Measurements from ENCODE around the gene R3HDM2.

The R3HDM2 gene

DNA sequence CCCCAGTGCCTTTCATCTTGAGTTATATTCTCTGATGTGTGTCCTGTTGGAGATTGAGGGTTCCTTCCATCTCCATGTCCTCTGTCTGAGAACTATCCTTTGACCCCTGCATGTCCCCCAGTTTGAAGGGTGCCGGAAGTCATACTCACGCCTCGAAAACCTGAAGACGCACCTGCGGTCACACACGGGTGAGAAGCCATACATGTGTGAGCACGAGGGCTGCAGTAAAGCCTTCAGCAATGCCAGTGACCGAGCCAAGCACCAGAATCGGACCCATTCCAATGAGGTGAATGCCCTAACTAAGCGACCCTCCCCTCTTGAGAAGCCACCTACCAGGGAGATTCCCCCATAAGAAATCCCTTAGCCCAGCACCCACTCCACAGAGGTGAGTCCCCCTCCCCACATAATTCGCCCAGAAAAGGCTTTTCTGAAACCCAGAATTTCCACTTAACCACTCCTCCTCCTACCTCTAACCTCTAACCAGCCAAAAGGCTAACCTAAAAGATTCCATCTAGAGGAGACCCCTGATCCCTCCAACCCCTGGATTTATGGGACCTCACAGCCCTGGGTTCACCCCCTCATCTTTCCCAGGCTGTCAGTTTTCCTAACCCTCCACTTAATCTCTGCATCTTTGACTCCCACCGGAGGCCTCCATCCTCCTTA lies 36.5 kb upstream of the R3HDM2 start:
- no peak for DNase-seq (ENCODE audit: low read depth)

DNA sequence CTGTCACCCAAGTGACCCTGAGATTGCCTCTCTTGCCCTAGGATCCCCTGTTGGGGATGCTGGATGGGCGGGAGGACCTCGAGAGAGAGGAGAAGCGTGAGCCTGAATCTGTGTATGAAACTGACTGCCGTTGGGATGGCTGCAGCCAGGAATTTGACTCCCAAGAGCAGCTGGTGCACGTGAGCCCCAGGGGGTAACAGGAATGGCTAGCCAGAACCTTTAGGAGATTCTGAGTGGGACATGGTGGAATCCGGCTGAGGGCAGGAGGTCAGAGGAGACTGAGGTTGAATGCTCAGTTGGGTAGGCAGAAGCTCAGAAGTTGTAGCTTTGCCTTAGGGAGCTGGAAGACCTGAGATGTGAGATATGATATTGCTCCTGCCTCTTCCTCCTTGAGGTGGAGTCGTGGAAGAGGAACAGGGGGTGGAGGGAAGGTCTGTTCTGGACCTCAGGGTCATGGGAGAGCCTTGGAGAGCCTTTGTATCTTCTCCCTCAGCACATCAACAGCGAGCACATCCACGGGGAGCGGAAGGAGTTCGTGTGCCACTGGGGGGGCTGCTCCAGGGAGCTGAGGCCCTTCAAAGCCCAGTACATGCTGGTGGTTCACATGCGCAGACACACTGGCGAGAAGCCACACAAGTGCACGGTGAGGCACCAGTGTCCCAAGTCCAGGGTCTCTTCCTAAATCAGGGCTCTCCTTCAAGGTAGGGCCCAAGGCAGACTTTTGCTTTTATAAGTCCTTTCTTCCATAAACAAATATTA lies 35.1 kb upstream of the R3HDM2 start:
- DNase-seq (ENCODE audit: low read depth), result no peak

DNA sequence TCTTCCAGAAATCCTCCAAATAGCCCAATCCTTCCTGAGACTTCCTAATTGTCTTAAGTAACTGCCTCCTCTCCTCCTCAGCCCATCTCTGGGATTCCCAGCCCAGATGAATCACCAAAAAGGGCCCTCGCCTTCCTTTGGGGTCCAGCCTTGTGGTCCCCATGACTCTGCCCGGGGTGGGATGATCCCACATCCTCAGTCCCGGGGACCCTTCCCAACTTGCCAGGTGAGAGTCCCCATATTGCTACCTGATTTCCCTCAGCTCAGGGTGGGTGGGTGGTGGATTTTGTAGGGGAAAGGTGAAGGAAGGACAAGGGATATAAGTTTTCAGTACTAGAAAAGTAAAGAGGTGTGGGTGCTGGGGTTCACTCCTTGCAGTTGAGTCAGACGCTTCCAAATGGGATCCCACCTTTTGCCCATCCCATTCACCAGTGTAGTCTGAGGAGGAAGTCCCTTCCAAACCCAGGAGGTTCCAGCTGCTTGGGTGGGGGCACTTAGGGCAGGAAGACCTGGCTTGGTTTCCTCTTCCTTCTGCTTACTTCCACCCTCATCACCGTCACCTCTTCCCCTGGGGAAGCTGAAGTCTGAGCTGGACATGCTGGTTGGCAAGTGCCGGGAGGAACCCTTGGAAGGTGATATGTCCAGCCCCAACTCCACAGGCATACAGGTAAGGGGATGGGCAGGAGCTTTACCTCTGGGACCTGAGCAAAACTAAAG lies 34.3 kb upstream of the R3HDM2 start:
- no peak for DNase-seq (ENCODE audit: low read depth)

DNA sequence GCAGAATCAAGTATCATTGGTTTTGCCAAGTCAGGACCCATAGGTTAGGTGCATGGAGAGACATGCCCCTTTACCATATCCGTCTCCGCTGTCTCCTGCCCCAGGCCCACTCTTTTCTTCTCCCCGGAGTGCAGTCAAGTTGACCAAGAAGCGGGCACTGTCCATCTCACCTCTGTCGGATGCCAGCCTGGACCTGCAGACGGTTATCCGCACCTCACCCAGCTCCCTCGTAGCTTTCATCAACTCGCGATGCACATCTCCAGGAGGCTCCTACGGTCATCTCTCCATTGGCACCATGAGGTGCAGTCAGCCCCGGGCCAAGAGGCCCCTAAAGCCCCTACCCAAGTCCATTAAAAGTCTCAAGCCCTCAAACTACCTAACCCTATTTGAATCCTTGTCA lies 33.7 kb upstream of the R3HDM2 start:
- no peak for DNase-seq (ENCODE audit: low read depth)

DNA sequence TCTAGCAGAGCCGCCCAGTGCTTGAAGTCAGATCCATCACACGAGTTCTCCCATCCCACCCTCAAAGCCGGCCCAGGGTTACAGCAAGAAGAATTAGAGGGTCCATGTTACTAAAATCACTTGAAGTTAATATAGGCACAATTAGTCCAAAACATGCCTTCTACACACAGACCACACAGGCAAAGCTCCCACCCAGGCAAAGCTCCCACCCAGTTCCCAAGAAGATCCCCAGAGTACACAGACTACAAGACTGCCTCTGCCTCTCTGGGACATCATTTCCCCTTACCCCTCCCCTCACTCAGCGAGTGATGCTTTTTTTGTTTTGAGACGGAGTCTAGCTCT lies 32.0 kb upstream of the R3HDM2 start:
- DNase-seq (ENCODE audit: low read depth), result no peak

DNA sequence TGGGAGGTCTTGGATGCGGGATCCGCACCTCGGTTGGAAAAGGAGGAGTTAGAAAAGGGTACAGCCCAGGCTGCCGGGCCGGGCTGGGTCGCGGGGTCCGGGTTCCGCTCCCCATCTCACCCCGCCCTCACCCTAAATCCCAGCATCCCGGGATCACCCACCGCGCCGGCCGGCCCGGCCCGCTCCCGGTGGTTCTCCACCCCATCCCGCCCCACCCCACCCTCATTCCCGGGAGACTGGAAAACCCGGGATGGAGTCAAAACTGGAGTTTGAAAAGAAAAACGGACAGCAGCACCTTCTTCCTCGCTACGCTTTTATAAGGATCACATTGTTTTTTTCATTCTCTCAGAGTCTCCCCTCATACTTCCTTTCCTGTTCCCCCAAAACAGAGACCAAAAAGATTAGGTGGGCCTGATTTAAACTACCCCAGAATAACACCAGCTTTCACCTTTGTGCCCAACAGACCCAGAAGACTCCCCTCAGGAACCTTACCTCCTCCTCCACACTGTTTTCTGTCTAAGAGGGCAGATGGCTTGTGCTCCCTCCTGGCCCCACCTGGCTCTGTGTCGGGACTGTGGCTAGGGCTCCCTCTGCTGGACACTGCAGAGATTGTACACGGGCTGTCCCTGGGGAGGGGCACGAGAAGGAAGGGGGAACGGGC lies 31.5 kb upstream of the R3HDM2 start:
- DNase-seq (ENCODE audit: low read depth), result peak; percentile 60

DNA sequence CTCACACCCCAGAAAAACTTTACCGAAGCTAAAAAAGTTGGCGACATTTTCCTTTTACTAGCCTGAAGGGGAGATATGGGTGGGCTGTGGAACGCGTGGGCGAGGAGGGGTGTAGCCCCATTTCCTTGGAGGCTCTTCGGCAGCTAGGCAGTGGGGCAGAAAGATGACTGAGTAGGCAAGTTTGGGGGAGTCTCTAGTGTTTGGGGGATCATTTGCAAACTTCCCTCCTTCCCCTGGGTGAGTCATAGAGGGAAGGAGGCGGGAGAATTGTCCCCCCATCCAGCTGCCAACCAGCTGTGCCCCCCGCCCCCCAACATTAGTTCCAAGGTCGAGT lies 31.0 kb upstream of the R3HDM2 start:
- DNase-seq (ENCODE audit: low read depth), result no peak

DNA sequence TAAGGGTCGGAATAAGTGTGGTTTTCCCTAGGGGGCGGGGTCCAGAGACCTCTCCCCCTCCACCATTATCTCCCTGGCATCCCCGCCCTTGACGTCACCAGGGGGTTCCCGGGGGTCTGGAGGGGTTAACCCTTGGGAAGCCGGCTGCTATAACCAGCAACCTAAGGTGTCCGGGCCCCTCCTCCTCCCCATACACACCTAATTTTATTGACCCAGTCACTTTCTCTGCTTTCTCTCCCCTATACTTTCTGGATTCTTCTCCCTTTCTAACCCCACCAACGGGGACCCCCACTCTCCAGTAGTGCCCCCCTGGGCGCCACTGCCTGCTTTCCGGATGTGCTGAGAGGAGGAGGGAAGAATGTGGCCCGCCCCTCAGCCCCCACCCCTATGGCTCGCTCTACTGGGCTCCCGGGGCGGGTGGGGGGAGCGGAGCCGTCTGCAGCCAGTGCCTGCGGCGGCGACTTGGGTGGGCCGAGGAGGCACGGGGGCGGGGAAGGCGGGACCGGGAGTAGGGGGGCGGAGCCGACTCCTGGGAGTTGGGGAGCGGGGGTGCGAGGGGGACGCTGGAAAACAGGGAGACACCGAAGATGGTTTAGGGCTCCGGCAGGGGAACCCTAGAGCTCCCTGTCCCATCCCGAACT lies 30.6 kb upstream of the R3HDM2 start:
- no peak for DNase-seq (ENCODE audit: low read depth)

DNA sequence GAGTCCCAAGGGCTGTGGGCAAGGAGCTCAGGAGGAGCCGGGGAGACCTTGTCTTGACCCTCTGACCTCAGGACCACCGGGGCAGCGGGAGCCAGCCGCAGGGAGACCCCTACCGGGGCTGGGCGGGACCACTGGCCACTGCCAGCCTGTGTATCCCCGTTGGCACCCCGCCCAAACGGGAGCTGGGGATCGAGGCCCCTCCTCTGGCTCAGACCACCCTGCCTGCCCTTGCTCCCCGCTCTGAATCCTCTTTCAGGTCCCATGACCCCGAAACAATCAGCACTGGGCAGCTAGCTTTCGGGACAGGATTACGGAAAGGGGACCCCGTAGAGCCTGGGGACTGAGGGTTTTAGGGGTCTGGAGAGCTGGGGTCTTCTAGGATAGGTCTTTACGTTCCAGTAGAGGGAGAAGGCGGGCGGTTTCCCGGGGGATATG lies 30.0 kb upstream of the R3HDM2 start:
- DNase-seq (ENCODE audit: low read depth), result no peak

DNA sequence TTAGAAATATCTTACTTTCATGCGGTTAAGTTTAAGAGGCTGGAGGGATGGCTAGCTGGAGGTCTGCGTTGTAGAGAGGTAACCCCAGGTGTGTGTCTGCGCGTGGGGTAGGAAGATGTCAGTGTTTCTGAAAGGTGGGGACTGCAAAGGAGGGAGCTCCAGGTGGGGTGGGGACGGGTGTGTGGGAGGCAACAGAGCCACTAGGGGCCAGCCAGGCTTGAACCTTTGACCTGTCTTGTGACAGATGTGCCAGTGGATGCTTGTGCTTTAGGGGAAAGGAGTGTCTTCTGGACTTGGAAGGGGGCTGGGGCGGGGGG lies 29.6 kb upstream of the R3HDM2 start:
- DNase-seq (ENCODE audit: low read depth), result no peak

DNA sequence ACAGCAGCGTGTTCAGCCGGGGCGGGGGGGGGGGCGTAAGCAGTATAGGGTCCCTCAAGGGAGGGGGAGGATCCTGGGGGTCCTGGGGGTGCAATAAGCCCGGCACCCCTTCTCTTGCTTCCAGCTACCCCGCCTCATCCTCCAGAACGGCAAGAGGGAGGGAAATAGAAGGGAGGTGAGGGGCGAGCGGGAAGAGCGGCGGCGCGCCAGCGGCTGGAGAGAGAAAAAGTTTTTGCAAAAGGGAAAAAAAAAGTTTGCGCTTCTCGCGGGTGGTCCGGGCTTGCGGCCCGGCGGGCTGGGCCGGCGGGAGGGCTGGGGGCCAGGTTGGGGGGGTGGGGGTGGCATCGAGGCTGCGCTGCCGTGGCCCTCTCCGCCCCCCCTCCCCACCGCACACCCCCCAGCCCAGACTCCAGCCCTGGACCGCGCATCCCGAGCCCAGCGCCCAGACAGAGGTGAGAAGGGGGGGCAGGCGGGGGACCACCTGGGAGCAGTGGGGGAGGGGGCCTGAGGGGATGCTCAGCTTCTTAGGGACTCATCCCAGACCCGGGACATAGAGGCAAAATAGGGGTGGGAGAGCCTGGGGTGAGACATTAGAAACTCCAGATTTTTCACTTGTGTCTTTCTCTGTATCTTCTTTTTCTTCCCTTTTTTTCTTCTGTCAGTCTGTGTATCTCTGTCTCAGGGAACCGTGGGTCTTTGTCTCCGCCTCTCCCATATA lies 29.1 kb upstream of the R3HDM2 start, which contains the start of gene GLI1:
TSS of gene GLI1 (plus strand) at position 36 of the 718 bp plus-strand sequence. CDS start 3,907 bp downstream, outside the sequence.
- DNase-seq (ENCODE audit: low read depth), result no peak

DNA sequence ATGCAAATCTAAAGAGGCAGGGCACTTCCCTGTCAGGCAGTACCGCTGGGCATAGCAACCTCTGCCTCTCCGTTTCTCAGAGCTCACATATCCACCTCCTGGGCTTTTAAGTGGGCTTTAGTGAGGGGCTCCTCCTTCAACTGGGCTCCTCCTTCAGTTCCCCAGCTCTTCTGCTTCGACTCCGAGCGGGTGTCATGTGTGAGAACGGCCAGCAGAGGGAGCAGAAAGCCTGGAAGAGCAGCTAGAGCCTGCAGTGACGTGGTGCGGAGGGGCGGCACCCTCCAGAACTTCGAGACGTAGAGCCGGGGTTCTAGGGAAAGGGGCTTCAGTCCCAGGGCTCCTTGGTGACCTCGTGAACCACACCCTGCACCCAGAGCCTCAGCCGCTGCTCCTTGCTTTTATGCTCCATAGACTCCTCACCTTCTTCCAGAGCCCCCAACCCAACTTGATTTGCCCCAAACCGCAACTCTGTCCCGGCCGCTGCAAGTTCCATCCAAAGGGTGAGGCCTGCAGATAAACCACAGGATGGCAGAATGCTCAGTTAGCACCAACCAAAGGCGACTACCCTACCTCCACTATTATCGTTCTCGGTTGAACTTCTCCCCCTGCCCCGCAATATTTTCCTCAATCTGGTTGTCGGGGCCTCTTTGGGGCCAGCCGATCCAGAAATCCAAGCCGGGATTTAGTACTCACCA lies 28.4 kb upstream of the R3HDM2 start:
- DNase-seq (ENCODE audit: low read depth), result peak; percentile 75

DNA sequence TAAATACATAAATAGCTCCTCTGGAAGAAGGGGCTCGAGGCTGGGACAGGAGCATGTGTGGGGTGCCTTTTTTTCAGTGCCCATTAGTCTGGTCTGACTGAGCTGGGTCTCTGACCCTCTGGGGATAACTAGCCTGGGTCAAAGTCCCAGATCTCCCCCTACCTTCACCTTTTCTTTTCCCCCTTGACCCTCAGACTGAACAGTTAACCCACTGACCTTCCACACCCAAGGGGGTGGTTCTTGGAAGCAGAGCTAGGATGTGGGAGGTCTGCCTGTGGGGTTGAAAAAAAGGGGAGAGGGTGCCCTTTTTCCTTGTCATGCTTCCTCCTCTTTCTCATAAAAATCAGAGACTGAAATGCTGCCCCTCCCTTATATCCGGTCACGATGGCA lies 27.8 kb upstream of the R3HDM2 start:
- no peak for DNase-seq (ENCODE audit: low read depth)

DNA sequence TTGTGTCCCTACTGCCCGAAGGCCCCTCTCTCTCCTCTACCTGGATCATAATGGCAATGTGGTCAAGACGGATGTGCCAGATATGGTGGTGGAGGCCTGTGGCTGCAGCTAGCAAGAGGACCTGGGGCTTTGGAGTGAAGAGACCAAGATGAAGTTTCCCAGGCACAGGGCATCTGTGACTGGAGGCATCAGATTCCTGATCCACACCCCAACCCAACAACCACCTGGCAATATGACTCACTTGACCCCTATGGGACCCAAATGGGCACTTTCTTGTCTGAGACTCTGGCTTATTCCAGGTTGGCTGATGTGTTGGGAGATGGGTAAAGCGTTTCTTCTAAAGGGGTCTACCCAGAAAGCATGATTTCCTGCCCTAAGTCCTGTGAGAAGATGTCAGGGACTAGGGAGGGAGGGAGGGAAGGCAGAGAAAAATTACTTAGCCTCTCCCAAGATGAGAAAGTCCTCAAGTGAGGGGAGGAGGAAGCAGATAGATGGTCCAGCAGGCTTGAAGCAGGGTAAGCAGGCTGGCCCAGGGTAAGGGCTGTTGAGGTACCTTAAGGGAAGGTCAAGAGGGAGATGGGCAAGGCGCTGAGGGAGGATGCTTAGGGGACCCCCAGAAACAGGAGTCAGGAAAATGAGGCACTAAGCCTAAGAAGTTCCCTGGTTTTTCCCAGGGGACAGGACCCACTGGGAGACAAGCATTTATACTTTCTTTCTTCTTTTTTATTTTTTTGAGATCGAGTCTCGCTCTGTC lies 26.1 kb upstream of the R3HDM2 start:
- no peak for DNase-seq (ENCODE audit: low read depth)

DNA sequence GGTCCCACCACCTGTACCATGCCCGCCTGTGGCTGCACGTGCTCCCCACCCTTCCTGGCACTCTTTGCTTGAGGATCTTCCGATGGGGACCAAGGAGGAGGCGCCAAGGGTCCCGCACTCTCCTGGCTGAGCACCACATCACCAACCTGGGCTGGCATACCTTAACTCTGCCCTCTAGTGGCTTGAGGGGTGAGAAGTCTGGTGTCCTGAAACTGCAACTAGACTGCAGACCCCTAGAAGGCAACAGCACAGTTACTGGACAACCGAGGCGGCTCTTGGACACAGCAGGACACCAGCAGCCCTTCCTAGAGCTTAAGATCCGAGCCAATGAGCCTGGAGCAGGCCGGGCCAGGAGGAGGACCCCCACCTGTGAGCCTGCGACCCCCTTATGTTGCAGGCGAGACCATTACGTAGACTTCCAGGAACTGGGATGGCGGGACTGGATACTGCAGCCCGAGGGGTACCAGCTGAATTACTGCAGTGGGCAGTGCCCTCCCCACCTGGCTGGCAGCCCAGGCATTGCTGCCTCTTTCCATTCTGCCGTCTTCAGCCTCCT lies 25.4 kb upstream of the R3HDM2 start:
- DNase-seq (ENCODE audit: low read depth), result no peak

DNA sequence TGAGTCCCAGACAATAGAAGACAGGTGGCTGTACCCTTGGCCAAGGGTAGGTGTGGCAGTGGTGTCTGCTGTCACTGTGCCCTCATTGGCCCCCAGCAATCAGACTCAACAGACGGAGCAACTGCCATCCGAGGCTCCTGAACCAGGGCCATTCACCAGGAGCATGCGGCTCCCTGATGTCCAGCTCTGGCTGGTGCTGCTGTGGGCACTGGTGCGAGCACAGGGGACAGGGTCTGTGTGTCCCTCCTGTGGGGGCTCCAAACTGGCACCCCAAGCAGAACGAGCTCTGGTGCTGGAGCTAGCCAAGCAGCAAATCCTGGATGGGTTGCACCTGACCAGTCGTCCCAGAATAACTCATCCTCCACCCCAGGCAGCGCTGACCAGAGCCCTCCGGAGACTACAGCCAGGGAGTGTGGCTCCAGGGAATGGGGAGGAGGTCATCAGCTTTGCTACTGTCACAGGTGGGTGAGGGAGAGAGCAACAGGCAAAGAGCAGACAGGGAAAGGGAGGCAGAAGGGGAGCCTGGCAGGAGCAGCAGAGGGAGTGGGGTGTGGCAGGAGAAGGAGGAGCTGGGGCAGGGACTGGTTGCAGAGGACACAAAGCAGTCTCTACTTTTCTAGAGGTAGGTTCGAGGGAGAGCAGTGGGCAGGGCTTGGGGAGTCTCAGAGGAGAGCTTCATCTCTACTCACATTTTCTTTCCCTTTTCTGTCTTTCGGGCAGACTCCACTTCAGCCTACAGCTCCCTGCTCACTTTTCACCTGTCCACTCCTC lies 24.7 kb upstream of the R3HDM2 start:
- no peak for DNase-seq (ENCODE audit: low read depth)

DNA sequence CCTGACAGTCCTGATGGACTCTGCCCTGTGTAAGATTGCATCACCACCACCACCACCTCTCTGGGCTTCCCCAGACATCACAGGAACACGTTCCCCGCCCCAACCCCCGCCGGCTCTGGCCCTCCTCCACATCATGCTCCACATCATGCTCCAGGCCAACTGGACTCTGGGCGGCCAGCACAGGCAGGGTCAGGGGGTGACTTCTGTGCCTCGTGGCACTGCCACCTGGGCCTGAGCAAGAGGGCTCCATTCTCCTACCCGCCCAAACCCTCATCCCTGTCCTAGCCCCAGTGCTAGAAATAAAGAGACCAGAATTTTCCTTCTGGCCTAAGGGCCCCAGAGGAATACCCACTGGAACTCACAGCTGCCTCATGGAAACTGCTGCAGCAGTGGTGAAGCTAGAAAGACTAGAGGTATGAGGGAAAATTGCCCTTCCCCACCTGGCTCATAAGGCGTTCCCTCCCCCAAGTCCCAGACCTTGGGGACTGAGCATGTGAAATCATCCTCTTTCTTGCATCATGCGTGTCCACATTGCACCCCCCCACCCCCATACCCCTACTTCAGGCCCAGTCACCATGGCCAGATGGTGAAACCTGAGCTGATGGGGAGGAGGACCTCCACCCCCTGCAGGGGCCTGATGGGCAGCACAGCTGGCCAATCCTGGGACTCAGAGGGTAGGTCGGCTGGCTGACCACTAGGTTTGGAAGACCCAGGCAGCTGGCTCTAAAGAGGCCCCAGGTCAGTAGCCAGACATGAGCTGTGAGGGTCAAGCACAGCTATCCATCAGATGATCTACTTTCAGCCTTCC lies 23.9 kb upstream of the R3HDM2 start, which contains the start of gene INHBE:
TSS of gene INHBE (plus strand) at position 742 of the 808 bp plus-strand sequence. CDS start 230 bp downstream, outside the sequence.
- no peak for DNase-seq (ENCODE audit: low read depth)

DNA sequence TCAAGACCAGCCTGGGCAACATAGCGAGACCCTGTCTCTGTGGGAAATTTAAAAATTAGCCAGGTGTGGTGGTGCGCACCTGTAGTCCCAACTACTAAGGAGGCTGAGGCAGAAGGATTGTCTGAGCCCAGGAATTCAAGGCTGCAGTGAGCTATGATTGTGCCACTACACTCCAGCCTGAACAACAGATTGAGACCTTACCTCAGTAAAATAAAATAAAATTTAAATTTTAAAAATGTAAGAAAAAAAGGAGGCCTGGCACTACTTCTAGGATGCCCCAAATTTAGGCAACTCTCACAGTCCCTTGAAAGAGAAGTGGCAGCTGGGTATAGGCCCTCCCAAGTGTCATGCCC lies 23.3 kb upstream of the R3HDM2 start:
- DNase-seq (ENCODE audit: low read depth), result no peak

Data from GM04503 (cell line).